Neural cell (in vitro differentiated cells): ENCODE data around the gene GNG4.

ENCODE experiments used
- CTCF ChIP-seq: fragments of 450-650 bp; IDR thresholded peaks from 2 replicates; pipeline ENCODE4 v1.5.1; 2014; ENCODE audit warnings: antibody characterized with exemption, mild to moderate bottlenecking, moderate library complexity; ENCODE audit not compliant: poor library complexity, severe bottlenecking
- RAD21 ChIP-seq: fragments of 450-650 bp; conservative IDR thresholded peaks from 2 replicates; pipeline ENCODE4 v1.6.1; 2014; ENCODE audit warnings: antibody characterized with exemption, mild to moderate bottlenecking, moderate library complexity
- REST ChIP-seq: IDR thresholded peaks from 2 replicates; pipeline ENCODE4 v1.6.1; 2012; ENCODE audit warnings: borderline replicate concordance

GRCh38 chr1:235586413-235586812, 63.2 kb downstream of the GNG4 start:
- no peak for TF ChIP-seq REST
- no peak for TF ChIP-seq RAD21
- TF ChIP-seq CTCF = no peak
